ENCODE measurements around the gene AMH. TPM values are rescaled to one million over a fixed set of nuclear protein-coding genes. Genes with fewer than 3 reads are reported as not detected.

The AMH gene
- polyA plus RNA-seq, 2 of the 4 experiments (the other 2 are of a cell fraction), result 3.0 to 12.0 TPM

DNA sequence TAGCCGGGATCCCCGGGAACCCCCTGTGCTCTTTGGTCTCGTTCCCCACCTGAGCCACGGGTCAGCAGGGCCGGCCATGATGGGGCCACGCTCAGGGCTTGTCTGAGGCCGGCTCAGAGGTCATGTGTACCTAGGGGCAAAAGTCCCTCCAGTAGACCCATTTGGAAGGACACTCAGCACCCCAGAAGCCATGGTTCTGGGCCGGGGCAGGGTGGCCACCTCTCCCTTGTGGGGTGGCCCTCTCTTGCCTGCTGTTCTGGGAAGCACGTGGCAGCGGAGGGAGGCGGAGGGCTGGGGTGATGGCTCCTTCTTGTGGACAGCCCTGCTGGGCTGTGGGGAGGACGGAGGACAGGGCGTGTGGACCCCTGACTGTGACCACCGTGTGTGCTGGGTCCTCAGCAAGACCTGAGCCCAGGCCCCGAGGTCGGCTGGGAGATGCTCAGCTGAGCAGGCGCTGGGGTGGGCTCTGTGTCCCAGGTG is 39.3 kb downstream of the AMH start:
- H3K27ac ChIP-seq, result no peak overlapping the region
- no peak overlapping the region for H3K4me3 ChIP-seq
- ATAC-seq, result no peak
- no peak for DNase-seq (ENCODE audit: low read depth in 1 of 2, low spot score in 1 of 2)
- WGBS (ENCODE audit: missing lambda C conversion rate), result no CpG with 5 or more reads among the region's 17 CpGs
- H3K9me3 ChIP-seq, result no peaks in the 10 kb centered on the region
- CTCF ChIA-PET, result interaction anchor here (1.0 to 2.6 kb wide), 2 partner anchors 13 to 50 kb away, joined by 3 to 11 read pairs; no protein-coding TSS in a partner anchor
- POLR2A ChIA-PET, result no interaction called here
- peaks cover 5% of the 10 kb centered on the region; the same call in 2 of the 3 replicates for H3K4me1 ChIP-seq
- TF ChIP-seq HOXA7 (CRISPR knock-in tag; IDR thresholded peaks at IDR 0.05) (no peak), KDM1A (IDR thresholded peaks at IDR 0.05; ENCODE audit: low read depth) (no peak), CHD2 (IDR thresholded peaks at IDR 0.05; ENCODE audit: low read length, partially characterized antibody) (no peak), RAD21 (conservative IDR thresholded peaks at IDR 0.05 in 1 of 2, IDR thresholded peaks at IDR 0.05 in 1 of 2) (no peak), ZSCAN20 (CRISPR knock-in tag; IDR thresholded peaks at IDR 0.05) (no peak), NR3C1 (IDR thresholded peaks at IDR 0.05) (no peak), GATA3 (IDR thresholded peaks at IDR 0.05; ENCODE audit: borderline replicate concordance) (no peak), RARB (CRISPR knock-in tag; IDR thresholded peaks at IDR 0.05) (no peak), PHF8 (IDR thresholded peaks at IDR 0.05; ENCODE audit: borderline replicate concordance, low read depth) (no peak)
- TF ChIP-seq, protein P1, sequence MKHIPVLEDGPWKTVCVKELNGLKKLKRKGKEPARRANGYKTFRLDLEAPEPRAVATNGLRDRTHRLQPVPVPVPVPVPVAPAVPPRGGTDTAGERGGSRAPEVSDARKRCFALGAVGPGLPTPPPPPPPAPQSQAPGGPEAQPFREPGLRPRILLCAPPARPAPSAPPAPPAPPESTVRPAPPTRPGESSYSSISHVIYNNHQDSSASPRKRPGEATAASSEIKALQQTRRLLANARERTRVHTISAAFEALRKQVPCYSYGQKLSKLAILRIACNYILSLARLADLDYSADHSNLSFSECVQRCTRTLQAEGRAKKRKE (CRISPR knock-in tag; IDR thresholded peaks at IDR 0.05; ENCODE audit: low read depth), result no peak
- FAIRE-seq, result no peak
- H3K4me2 ChIP-seq, result no peak overlapping the region

DNA sequence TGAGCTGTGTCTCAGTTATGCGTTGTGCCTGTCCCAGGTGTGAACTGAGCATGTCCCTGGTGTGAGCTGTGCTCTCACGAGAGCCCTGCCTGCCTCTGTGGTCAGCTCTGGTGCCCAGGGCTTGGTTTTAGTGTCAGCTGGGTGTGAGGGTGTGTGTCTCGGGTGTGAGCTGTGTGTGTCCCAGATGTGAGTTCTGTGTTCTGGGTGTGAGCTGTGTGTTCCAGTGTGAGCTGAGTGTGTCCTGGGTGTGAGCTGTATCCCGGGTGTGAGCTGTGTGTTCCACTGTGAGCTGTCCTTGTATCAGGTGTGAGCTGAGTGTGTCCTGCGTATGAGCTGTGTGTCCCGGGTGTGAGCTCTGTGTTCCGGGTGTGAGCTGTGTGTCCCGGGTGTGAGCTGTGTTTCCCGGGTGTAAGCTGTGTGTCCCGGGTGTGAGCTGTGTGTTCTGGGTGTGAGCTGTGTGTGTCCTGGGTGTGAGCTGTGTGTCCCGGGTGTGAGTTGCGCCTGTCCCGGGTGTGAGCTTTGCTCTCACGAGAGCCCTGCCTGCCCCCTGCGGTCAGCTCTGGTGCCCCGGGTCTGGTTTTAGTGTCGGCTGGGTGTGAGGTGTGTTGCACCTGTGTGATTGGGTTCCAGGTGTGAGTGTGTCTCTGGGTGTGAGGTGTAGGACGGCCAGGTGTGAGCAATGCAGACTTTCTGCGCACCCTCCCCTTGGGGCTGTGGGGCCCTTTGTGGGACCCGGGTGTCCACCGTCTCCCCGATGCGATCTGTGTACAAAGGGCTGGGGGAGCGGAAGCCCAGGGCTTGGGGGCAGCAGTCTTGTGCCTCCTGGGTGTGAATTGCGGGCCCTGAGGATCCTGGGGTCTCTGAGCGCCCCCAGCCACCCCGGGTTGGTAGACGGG is 39.9 kb downstream of the AMH start:
- ChIA-PET POLR2A (no interaction called here), CTCF (interaction anchor here (0.7 to 2.6 kb wide), 2 partner anchors 14 to 348 kb away, joined by 4 to 11 read pairs; no protein-coding TSS in a partner anchor)
- 77% methylated on average over 8 of the region's 28 CpGs for WGBS (ENCODE audit: missing lambda C conversion rate)
- Histone ChIP-seq H3K9me3 (no peaks in the 10 kb centered on the region), H3K4me2 (peak overlapping the region; percentile 88), H3K27ac (no peak overlapping the region), H3K4me3 (peak overlapping the region; percentile 40; the same call in 2 of the 3 replicates), H3K4me1 (peaks cover 5% of the 10 kb centered on the region; the same call in 2 of the 3 replicates)
- TF ChIP-seq ZFP36 (IDR thresholded peaks at IDR 0.05; ENCODE audit: borderline replicate concordance, partially characterized antibody), result no peak
- TF ChIP-seq RCOR1 (IDR thresholded peaks at IDR 0.05; ENCODE audit: low read depth, low read length), result no peak
- TF ChIP-seq CBX8 (IDR thresholded peaks at IDR 0.05), result no peak
- no peak for TF ChIP-seq ESRRA (IDR thresholded peaks at IDR 0.05; ENCODE audit: borderline replicate concordance, low read length)
- TF ChIP-seq, protein P1 (CRISPR knock-in tag; IDR thresholded peaks at IDR 0.05; ENCODE audit: low read depth), result no peak
- TF ChIP-seq EHMT2 (IDR thresholded peaks at IDR 0.05; ENCODE audit: low read depth), result no peak
- no peak for TF ChIP-seq FOSB (CRISPR knock-in tag; IDR thresholded peaks at IDR 0.05)
- no peak for TF ChIP-seq SREBF2 (IDR thresholded peaks at IDR 0.05)
- TF ChIP-seq ZC3H11A (IDR thresholded peaks at IDR 0.05), result no peak
- no peak for TF ChIP-seq RNF2 (IDR thresholded peaks at IDR 0.05; ENCODE audit: borderline replicate concordance, low read depth)
- TF ChIP-seq ZNF302 (CRISPR knock-in tag; IDR thresholded peaks at IDR 0.05), result no peak
- TF ChIP-seq EHF (CRISPR knock-in tag; IDR thresholded peaks at IDR 0.05), result no peak
- no peak for TF ChIP-seq RAD21 (conservative IDR thresholded peaks at IDR 0.05 in 1 of 2, IDR thresholded peaks at IDR 0.05 in 1 of 2)
- FAIRE-seq, result no peak
- no peak for DNase-seq (ENCODE audit: low read depth in 1 of 2, low spot score in 1 of 2)
- no peak for ATAC-seq

Measured in A549 (cell line).